Measurements from ENCODE around the gene GNAQ. TPM values are rescaled to one million over a fixed set of nuclear protein-coding genes. Genes with fewer than 3 reads are reported as not detected.

Gene GNAQ
- total RNA-seq, 1 experiment from 2014 or later, result 28.7 TPM

DNA sequence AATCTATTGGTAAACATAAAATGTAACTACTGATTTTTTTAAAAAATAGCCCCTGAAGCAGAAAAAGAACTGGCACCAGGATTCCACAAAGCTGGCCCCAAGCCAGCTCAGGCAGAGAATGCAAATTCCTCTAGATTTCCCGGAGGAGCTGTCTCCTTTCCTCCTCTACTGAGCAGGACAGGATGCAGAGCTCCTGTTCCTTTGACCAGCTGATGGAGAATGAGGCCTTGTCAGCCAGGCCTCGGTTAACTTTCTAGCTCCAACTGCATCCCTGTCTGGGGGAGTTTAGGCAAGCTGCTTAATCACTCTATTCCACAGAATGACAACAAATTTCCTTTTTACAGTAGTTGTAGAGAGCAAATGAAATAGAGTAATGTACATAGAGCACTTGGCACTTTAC lies 155.5 kb downstream of the GNAQ start (continued):
- TF ChIP-seq, protein P1, sequence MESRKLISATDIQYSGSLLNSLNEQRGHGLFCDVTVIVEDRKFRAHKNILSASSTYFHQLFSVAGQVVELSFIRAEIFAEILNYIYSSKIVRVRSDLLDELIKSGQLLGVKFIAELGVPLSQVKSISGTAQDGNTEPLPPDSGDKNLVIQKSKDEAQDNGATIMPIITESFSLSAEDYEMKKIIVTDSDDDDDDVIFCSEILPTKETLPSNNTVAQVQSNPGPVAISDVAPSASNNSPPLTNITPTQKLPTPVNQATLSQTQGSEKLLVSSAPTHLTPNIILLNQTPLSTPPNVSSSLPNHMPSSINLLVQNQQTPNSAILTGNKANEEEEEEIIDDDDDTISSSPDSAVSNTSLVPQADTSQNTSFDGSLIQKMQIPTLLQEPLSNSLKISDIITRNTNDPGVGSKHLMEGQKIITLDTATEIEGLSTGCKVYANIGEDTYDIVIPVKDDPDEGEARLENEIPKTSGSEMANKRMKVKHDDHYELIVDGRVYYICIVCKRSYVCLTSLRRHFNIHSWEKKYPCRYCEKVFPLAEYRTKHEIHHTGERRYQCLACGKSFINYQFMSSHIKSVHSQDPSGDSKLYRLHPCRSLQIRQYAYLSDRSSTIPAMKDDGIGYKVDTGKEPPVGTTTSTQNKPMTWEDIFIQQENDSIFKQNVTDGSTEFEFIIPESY (IDR thresholded peaks at IDR 0.05; ENCODE audit: extremely low read depth, insufficient replicate concordance, low read length), result no peak
- TF ChIP-seq ZNF274 (IDR thresholded peaks at IDR 0.05; ENCODE audit: low read depth, low read length) (no peak), ZFX (IDR thresholded peaks at IDR 0.05) (no peak), CEBPB (IDR thresholded peaks at IDR 0.05; ENCODE audit: low read depth) (no peak), JUND (IDR thresholded peaks at IDR 0.05) (no peak), TCF7L2 (IDR thresholded peaks at IDR 0.05; ENCODE audit: borderline replicate concordance, extremely low read depth, insufficient read depth, insufficient read length) (no peak), POLR2A (IDR thresholded peaks at IDR 0.05; ENCODE audit: borderline replicate concordance, extremely low read depth, insufficient read depth, insufficient read length) (no peak), EGR1 (IDR thresholded peaks at IDR 0.05; ENCODE audit: low read depth) (no peak), CBX3 (IDR thresholded peaks at IDR 0.05; ENCODE audit: low read depth) (no peak), ELF1 (IDR thresholded peaks at IDR 0.05; ENCODE audit: borderline replicate concordance, low read depth) (no peak)

DNA sequence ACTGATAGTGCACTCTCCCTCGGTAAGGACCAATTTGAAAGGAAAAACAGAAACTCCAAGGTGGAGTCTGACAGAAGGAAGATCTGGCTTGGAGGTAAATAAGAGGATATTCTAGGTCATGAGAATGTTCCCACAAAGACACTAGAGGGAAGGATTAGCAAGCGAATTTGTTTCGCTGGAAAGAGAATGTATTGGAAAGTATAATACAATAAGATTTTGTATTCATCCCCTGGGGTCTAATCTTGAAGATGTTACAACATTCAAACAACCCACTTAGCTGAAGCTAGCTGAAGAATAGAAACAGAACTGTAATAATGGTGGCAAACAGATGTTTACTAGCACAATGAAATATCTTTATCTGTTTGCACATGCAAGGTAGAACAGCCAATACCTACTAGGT lies 158.7 kb downstream of the GNAQ start:
- intact Hi-C loops (cut with micrococcal nuclease), result no loop called here
- ATAC-seq (no peak), DNase-seq (ENCODE audit: low read depth, low spot score) (no peak)
- Histone ChIP-seq H3K27me3 (ENCODE audit: insufficient read depth, low read length) (no peaks in the 10 kb centered on the region), H3K4me3 (replicated peaks in 1 of 2; ENCODE audit: low read depth in 1 of 2, low read length in 2 of 2) (no peak overlapping the region), H4K20me1 (ENCODE audit: insufficient read depth) (no peaks in the 10 kb centered on the region), H2AFZ (ENCODE audit: low read depth, low read length, poor library complexity, severe bottlenecking) (no peak overlapping the region), H3K36me3 (ENCODE audit: control insufficient read depth in 1 of 2, insufficient read depth in 2 of 2, low read length in 2 of 2) (no peaks in the 10 kb centered on the region), H3K4me1 (ENCODE audit: control insufficient read depth in 1 of 2, insufficient read depth in 2 of 2, low read length in 2 of 2) (peaks cover 0 to 2% of the 10 kb centered on the region in 2 experiments; a peak in 1 of 4 replicates), H3K9ac (ENCODE audit: low read length) (no peak overlapping the region), H3K9me2 (ENCODE audit: insufficient read depth) (no peaks in the 10 kb centered on the region), H3K4me2 (ENCODE audit: low read length) (no peak overlapping the region), H3K79me2 (ENCODE audit: insufficient read depth, low read length) (no peaks in the 10 kb centered on the region), H3K27ac (ENCODE audit: low read depth, low read length) (no peak overlapping the region), H3K9me3 (ENCODE audit: control insufficient read depth in 1 of 2, insufficient read depth in 1 of 2, low read depth in 1 of 2, low read length in 2 of 2) (no peaks in the 10 kb centered on the region)
- TF ChIP-seq ELF1 (IDR thresholded peaks at IDR 0.05; ENCODE audit: borderline replicate concordance, low read depth), result no peak
- RAD21 ChIA-PET (ENCODE audit: low non-redundant PET in 1 of 2, low total read pairs in 2 of 2, uncharacterized antibody in 2 of 2, unreplicated experiment in 2 of 2), result no interaction called here
- no TSS peak for BruUV-seq (replicated peaks)
- POLR2A ChIA-PET, result no interaction called here
- CTCF ChIA-PET, result no interaction called here
